NCI-H2227 (cell line): Measurements from ENCODE around the gene POLR2L.

Experiments
- DNase-seq: peaks from one replicate; lab custom pipeline; 2025; ENCODE audit not compliant: unreplicated experiment; lab: John Stamatoyannopoulos, UW

Gene POLR2L

DNA sequence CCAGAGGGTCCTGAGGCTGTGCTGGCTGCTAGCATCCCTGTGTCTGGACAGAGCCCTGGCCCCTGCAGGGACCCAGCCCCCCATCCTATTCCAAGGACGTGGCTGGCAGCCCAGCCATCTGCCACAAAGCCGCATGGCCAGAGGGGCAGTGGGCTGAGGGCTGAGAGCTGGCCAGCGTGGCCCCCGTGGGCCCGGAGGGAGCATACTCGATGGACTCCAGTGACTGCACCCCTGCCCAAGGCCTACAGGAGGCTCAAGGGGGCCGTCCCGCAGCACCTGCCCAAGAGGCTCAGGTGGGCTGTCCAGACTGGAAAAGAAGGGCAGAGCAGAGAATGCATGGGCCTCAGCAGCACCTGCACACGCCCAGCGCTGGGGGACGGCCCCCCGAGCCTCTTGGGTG, 13.5 kb upstream of the POLR2L start:
- DNase-seq: no peak

DNA sequence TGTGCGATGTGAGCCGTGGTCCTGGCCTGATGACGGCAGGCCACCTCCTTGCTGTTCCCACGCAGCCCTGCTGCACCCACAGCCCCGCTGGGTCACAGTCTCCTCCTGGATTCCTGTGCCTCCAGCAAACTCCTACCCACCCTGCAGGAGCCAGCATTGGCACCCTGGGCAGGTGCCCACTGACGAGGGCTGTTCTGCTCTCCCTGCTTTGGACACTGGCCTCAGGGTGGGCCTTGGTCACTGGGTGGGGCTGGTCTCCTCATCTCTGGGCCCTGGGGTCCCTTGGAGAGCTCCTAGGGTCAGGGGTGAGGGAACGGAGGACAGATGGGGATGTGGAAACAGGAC, 13.0 kb upstream of the POLR2L start:
- no peak for DNase-seq

DNA sequence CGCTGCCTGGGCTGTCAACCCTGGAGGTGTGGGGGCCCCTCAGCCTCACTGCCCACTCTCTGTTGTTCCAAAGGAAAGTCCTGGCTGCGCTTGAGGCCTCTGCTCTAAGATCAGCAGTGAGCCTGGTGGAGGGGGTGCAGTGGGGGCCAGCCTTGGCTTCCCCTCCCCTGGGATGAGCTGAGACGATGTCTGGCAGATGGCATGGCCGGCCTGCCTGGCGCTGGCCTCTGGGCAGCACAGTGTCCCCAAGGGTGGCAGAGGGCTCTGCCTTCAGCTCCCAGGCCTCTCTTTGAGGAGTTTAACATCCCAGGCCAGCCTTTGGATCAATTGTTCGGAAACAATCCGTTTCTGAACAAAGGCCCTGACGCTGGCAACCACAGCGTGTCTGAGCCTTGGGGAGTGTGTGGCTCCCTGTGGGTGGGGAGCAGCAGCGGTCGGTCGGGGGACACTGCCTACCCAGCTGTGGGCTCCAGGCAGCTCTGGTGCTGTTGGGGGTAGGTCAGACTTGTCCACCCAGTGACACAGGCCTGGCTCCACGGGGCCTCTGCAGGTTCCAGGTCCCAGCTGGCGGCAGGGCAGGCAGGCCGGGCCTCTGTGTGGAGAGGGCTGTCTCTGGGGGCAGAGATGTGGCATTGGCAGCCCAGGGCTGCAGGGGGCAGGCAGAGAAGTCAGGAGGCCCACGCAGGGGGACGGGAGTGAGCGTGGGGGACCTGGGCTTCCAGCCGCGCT, 12.4 kb upstream of the POLR2L start:
- no peak for DNase-seq

DNA sequence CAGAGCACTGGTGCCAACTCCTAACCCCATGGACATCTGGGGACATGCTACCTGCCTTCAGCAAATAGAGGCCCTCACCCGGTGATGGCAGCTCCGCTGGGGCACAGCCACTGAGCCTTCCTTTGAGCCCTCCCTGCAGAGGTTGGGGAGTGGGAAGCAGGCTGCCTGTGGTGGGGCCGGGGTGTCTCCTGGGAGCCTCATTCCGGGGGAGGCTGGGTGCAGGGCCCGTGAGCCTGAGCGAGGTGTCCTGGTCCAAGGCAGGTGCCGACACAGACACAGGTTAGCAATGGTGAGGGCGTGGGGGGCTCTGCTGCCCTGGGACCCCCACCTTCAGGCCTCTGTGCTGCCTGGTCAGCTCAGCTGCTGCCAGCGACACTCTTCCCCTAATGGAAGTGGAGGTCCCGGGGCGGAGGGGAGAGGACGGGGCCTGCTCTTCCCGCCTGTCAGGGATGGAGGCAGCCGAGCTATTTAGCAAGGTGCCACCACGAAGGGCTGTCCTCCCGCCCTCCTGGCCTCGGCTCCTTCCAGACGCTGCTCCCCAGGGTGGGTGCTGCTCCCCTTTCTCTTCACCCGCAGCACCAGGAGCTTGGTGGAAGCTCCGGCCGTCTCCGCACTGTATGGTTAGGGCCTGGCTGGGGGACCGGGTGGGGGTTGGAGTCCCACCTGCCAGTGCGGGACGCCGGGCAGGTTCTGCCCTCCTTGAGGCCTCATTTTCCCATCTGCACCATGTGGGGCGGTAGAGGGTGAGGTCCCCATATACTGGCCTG, 11.5 kb upstream of the POLR2L start:
- no peak for DNase-seq

DNA sequence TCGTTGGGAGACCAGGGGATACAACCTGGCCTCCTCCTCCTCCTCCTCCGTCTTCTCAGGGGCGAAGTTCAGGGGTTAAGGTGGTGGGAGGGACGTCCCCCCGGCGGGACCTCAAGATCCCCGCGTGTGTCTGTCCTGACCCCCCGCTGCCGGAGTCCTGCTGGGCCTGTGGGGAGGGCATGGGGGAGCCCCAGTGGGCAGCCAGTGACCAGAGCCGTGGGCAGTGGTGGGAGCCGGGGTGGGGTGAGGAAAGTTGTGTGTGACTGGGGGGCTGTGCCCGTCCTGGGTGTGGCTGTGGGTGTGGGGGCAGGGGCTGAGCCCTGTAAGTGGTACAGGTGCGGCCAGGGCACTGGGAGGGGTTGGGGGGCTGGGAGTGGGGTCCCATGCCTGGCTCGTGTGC, 10.4 kb upstream of the POLR2L start:
- no peak for DNase-seq

DNA sequence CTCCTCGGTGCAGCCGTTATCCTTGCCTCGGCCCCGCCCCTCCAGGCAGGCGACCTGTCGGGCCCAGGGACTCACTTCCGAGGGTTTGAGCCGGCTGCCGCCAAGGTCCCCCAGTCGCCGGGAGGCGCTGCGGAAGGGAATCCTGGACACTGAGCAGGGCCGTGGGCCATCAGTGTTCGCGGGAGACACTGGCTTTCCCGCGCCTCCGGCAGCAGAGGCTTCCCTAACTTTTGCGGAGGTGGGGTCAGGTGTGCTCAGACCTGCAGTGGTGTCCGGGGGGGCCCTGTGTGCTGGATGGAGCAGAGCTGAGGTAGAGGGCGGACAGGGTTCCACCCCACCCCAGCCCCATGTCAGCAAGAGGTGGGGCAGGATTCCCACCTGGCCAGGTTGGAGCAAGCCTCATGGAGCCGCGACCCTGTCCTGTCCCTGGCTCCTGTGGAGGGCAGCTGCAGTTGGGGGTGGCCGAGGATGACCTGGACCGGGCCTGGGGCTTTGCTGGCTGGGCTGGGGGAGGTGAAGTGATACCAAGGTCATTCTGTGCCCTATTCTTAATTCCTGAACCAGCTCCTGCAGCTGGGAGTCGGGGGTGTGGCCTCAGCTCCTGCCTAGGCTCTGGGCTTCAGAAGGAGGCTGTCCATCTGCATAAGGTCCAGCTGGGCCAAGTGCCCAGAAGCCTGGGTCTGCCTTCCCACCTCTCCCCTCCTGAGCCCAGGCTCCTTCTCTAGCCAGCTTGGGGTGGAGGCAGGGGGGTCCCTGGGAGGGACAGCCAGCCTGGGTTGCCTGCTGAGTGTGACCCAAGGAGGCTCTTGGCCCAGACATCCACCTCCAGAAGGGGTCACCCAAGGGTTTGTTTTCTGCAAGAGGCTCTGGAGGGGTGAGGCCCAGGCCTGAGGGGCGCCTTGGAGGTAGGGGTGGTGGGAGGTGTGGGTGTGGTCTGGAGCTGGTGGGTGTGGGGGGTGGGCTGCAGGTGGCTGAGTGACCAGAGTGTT, 8.7 kb upstream of the POLR2L start:
- DNase-seq: no peak

DNA sequence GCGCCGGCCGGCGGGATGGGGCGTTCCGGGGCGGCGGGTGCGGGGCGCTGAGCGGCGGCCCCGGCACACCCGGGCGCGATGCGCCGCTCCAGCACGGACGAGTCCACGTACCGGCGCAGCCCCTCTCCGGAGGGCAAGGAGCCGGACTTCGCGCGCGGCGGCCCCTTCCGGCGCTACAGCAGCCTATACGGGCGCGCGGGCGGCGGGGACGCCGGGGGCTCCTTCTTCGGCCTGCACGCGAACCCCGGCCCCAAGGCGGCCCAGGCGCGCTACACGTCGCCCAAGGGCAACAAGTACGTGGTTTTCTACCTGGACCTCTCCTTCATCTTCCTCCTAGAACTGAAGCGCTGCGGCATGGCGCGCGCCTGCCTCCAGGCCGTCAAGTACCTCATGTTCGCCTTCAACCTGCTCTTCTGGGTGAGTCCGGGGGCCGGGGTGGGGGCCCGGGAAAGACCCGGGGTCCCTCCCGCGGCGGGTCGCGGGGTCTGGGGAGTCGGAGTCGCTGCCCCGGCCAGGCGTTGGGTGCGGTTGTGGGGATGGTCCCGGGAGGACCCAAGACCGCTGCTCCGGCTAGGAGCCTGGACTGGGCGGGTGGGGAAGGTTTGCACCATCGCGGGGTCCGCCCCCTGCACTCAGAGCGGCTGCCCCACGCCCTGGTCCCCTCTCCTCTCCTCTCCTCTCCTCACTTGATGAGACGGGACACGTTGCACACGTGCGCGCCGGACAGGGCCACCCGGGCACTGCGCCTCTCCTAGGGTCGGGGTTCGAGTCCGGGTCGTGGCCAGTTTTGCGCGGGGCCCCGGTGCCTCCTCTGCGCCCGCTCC, 7.8 kb upstream of the POLR2L start:
- peak; percentile 85 for DNase-seq

DNA sequence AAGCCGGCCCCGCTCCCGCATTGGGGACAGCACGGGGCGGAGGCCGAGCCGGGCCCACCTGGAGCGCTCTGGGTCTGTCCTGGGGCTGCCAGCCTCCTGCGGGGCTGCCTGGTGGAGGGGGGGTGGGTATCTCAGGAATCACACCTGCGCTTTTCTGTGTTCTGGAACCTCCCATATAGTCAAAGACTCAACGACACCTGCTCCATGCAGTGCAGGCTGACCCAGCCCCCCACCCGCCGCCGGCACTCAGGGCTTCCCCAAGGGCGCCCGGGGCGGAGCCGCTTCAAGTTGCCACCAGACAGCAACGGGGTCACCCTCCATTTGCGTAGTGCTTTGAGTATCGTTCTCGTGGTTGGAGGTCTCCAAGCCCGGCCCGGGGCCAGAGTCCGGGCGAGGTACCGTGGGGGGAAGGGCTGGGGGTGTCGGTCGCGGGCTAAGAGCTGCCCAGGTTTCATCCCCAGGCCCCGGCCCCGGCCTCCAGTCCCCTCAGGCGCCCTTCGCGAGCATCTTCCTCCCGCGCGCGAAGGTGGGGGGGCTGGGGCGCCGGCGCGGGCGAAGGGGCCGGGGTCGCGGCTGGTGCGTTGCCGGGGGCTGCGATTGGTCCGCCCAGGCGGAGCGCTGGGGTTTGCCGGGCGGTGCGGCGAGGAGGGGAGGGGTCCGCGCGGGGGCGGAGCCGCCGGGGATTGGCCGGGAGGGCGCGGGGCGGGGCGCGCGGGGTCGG, 6.9 kb upstream of the POLR2L start:
- DNase-seq: peak; percentile 88

DNA sequence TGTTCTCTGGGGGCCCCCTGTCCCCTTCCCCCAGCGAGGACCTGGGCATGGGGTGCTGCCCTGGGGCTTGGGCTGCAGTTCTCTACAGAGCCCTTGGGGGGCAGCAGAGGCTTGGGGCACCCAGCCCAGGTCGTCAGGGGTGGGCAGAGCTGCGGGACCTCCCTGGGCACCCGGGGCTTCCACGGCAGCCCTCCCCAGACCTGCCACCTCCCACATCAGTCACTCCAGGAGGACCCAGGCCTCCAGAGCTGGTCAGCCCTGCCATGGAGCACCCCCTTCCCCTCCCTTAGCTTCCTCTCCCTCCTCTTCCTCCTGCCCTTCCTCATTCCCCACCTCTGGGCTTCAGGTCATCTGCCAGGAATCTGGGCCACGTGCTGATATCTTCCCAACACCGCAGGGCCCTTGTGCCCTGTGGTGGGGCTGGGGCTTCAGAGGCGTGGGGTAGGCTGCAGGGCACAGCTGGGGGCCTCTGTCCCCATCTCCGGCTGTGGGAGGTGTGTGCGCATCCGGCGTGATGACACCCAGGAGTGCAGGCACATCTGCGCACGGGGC, 6.1 kb upstream of the POLR2L start:
- peak; percentile 58 for DNase-seq

DNA sequence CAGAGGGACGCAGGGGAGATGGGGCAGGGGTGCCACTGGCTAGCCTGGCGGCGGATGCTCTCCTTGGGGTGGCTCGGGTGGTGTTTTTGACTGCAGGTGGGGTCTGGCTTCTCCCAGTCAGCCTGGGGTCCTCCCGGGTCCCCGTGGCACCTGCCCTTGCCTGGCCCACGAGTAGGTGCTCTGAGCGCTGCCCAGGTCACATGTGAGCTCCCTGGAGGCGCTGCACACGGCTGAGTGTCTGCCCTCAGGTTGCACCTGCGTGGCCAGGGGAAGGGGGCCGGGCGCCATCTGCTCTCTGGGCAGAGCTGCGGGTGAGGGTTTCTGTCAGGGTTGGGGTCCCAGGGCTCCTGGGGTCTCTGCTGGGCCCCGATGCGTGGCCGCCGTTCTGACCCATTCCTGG, 5.5 kb upstream of the POLR2L start:
- no peak for DNase-seq

DNA sequence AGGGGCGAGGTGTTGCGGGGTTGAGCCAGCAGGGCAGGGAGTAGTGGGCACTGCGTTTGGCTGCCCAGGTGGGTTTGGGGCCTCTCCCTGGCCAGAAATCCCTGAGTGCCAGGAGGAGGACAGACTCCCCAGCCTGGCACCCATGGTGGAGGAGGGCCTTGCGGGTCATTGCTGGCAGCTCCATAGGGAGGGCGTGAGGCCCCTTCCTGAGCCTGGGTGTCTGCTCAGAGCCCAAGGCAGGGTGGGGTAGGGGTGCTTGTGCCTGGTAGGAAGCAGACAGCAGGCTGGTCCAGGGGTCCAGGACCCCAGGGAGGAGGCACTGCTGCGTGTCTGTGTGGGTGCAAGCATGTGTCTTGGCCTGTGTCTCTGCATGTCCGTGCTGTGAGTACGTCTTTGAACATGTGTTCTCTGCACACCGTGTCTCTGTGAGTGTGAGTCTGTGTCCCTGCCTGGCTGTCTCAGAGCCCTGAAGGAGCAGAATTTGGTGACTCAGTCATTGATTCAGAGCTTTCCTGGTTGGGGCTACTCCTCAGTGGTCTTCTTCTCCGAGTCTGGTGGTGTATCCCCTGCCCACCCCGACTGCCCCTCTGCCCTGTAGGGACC, 4.3 kb upstream of the POLR2L start:
- no peak for DNase-seq

DNA sequence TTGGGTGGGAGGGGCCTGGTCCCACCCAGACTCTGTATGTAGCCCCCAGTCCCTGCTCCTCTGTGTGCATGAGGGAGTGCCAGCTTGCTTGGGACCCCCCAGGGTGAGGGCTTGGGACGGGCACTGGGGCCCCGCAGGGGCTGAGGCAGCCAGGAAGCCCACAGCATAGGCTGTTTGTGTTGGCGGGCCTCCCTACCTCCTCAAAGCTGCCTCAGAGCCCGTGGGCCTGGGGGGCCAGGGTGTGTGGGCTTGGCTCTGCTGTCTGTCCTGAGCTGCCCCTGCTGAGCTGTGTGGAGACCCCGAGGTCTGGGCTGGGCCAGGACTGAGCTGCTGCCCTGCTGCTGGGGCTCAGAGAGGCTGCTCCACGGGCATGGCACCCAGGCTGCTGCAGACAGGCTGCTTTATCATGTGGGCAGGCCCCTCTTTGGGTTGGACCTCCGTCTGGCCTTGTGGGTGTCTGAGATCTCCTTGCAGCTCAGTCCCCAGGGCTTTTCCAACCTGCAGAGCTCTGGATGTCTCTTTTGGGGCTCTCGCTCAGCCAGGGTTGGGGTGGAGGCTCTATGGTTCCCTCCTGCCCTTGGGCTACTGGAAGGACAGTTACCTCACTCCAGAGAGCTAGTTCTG, 3.7 kb upstream of the POLR2L start:
- DNase-seq: no peak

DNA sequence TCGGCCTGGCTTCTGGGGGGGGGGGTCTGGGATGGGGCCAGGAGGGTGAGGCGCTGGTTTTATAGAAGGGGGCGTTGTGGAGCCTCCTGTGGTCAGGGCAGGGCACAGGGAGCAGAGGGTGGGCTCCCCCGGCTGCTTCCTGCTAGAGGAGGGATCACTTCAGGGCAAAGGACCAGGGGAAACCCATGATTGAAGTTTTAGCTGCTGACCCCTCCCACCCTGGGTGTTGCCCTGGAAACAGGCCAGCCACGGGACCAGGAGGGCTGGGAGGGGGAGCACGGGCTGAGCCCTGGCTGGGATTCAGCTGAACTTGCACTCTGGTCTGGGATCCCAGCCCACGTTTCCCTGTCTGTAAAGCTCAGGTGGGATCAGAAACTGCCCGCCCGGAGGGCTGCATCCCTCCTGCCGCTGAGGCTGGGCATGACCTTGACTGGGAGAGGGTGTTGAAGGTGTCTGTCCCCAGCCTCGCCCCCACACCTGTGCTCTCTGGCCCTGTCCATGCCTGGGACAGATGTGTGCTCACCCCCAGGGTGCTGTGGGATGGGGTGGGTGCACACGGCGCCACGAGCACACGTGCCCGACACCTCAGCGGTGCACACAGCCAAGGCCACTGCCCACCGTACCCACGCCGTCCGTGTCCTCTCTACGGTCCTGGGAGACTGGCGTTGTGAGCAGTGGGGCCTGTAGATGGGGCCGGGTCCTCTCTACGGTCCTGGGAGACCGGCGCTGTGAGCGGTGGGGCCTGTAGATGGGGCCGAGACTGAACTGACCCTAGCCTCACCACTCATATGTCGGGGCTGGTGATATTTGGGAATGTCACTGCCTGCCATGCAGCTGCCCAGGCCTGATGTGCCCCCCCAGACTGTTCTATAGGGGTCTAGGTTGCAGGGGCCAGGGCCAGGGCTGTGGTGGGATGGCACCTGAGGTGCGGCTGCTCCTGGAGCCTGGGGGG, 2.6 kb upstream of the POLR2L start:
- DNase-seq: no peak

DNA sequence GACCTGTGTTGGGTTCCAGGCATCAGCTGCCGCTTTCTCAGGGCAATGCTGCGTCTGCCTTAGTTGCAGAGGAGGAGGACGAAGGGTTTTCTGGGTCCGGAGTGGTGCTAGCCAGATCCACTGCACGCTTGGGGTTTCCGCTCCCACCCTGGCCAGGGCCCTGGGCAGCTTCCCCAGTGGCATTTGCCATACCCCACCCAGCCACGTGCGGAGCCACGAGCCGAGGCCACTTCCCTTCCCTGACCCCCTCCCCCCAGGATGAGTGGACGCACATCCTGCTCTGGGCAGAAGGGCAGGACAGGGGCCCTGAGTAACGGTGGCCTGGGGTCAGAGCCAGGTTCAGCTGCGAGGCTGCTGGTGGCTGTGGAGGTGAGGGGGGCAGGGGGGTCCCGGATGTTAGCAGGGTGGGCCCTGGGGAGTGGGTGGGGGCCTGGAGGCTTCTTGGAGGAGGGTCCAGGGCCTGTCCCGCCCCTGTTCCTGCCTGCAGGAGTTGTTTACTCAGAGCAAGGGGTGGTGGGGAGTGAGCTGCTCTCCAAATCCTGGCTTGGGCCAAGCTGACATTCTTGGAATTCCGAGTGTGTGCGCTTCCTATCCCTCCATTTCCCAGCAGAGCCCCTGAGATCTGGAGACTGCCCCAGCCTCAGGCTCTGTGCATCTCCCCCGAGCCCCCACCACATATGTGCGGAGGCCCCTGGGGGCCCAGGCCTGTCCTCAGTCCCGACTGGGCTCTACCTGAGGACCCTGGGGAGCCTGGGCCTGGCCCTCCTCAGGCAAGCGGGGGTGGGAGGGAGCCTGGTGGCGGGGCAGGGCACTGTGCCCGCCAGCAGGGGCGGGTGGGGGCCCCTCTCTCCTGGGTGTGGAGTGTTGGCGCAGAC, 1.7 kb upstream of the POLR2L start:
- DNase-seq: no peak

DNA sequence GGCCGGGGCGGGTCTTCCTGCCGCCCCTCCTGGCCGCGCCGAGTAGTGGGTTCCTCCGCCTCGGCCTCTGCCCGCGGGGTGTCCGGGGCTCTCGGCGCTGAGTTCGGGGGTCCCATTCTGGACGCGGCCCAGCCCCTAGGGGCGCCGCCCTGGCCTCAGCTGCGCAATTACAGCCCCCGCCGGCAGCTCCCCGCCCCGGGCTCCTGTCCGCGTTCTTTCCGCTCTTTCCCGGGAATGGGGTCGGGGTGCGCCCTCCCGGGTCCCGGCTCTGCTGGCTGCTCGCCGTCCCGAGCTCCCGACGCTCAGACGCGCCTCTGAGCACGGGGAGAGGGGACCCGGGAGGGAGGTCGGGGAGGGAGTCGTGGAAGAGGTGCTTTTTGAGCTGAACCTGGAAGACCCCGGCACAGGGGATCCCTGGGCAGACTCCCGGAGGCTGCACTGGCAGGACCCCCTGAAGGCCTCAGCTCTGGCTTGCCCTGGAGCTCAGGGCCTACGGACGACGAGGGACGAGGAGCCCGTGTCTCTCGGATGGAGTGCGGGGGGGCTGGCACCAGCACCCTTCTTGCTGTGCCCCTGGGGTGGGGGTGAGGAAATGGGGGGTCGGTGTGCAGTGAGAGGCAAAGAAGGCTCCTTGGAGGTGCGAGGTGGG, 881 bp upstream of the POLR2L start:
- no peak for DNase-seq

DNA sequence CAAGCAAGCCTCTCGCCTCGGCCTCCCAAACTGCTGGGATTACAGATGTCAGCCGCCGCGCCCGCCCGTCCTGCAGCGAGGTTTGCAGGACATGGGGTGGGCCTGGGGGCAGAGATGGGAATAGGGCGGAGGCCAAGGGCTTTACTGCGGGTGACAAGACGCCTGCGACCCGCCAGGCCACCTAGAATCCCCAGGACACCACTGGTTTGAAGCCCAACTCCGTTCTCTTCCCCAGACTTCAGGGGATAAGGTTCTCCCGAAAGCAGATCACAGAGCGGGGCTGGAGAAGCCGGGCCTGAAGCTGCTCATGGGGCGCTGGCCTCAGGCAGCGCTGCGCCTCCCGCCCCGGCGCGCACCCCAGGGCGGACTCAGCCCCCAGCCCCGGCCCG, 354 bp downstream of the POLR2L start:
- DNase-seq: no peak
